Trophoblast cell (in vitro differentiated cells and primary cell): ENCODE results near the gene GALNT18.

Experiments
- DNase-seq, 2 donors: peaks; one replicate each; pipeline ENCODE4 v3.0.0-alpha.2; 2016
- H2AFZ ChIP-seq: 2 replicates; pipeline ENCODE4 v1.6.1; 2013; ENCODE audit warnings: low read length, moderate library complexity, mild to moderate bottlenecking; ENCODE audit not compliant: insufficient read depth, poor library complexity
- H2AK5ac ChIP-seq: 2 replicates; pipeline ENCODE4 v1.6.1; 2013; ENCODE audit warnings: mild to moderate bottlenecking, low read length
- H2BK120ac ChIP-seq: 2 replicates; pipeline ENCODE4 v1.6.1; 2013; ENCODE audit warnings: low read length, mild to moderate bottlenecking, moderate library complexity; ENCODE audit not compliant: insufficient read depth, poor library complexity
- H2BK12ac ChIP-seq: 2 replicates; pipeline ENCODE4 v1.6.1; 2013; ENCODE audit warnings: mild to moderate bottlenecking, low read length, moderate library complexity
- H2BK5ac ChIP-seq: 2 replicates; pipeline ENCODE4 v1.6.1; 2013; ENCODE audit warnings: low read length, low read depth, moderate library complexity, mild to moderate bottlenecking; ENCODE audit not compliant: poor library complexity
- H3K14ac ChIP-seq: 2 replicates; pipeline ENCODE4 v1.6.1; 2013; ENCODE audit warnings: mild to moderate bottlenecking, low read length
- H3K18ac ChIP-seq: 2 replicates; pipeline ENCODE4 v1.6.1; 2013; ENCODE audit warnings: mild to moderate bottlenecking, low read length
- H3K23ac ChIP-seq: 2 replicates; pipeline ENCODE4 v1.6.1; 2013; ENCODE audit warnings: low read length
- H3K27ac ChIP-seq: 2 replicates; pipeline ENCODE4 v1.5.1; 2013; ENCODE audit warnings: low read depth, mild to moderate bottlenecking, inconsistent platforms, low read length, moderate library complexity
- H3K27me3 ChIP-seq: 2 replicates; pipeline ENCODE4 v1.6.1; 2013; ENCODE audit warnings: inconsistent platforms, mild to moderate bottlenecking, low read length, moderate library complexity; ENCODE audit not compliant: insufficient read depth
- H3K36me3 ChIP-seq, 2 experiments: 1 replicate in 1 of 2; 2 replicates in 1 of 2; pipeline ENCODE4 v1.6.1; 2013; ENCODE audit warnings: low read length in 2 of 2, mild to moderate bottlenecking in 2 of 2, moderate library complexity in 1 of 2; ENCODE audit not compliant: insufficient read depth in 2 of 2, control insufficient read depth in 1 of 2
- H3K4ac ChIP-seq: 2 replicates; pipeline ENCODE4 v1.6.1; 2013; ENCODE audit warnings: low read depth, mild to moderate bottlenecking, low read length, moderate library complexity
- H3K4me1 ChIP-seq, 2 experiments: 1 replicate in 1 of 2; 2 replicates in 1 of 2; pipeline ENCODE4 v1.6.1; 2013; ENCODE audit warnings: low read length in 2 of 2, mild to moderate bottlenecking in 2 of 2, moderate library complexity in 1 of 2; ENCODE audit not compliant: insufficient read depth in 2 of 2, control insufficient read depth in 1 of 2
- H3K4me2 ChIP-seq: 2 replicates; pipeline ENCODE4 v1.6.1; 2013; ENCODE audit warnings: inconsistent platforms, mild to moderate bottlenecking, low read length, moderate library complexity
- H3K4me3 ChIP-seq: 2 replicates; pipeline ENCODE4 v1.5.1; 2013; ENCODE audit warnings: mild to moderate bottlenecking, low read depth, low read length, inconsistent platforms
- H3K79me1 ChIP-seq: one replicate; pipeline ENCODE4 v1.6.1; 2013; ENCODE audit warnings: low read length
- H3K79me2 ChIP-seq: 2 replicates; pipeline ENCODE4 v1.6.1; 2013; ENCODE audit warnings: low read length, mild to moderate bottlenecking; ENCODE audit not compliant: control insufficient read depth, insufficient read depth, poor library complexity
- H3K9ac ChIP-seq: 2 replicates; pipeline ENCODE4 v1.6.1; 2013; ENCODE audit warnings: mild to moderate bottlenecking, low read length
- H3K9me3 ChIP-seq: 2 replicates; pipeline ENCODE4 v1.6.1; 2013; ENCODE audit warnings: low read depth, mild to moderate bottlenecking, control low read depth, inconsistent platforms, low read length; ENCODE audit not compliant: insufficient read depth
- H4K12ac ChIP-seq: 2 replicates; pipeline ENCODE4 v1.6.1; 2013; ENCODE audit warnings: low read depth, mild to moderate bottlenecking, low read length, moderate library complexity
- H4K8ac ChIP-seq: 2 replicates; pipeline ENCODE4 v1.6.1; 2013; ENCODE audit warnings: low read depth, mild to moderate bottlenecking, low read length, moderate library complexity
- H4K91ac ChIP-seq: one replicate; pipeline ENCODE4 v1.6.1; 2013; ENCODE audit warnings: low read depth, mild to moderate bottlenecking, low read length, moderate library complexity
- WGBS: extraction: QIAGEN DNeasy Blood & Tissue Kit; methylation state at CpG from one replicate; pipeline ENCODE4 v1.1.7; 2013; ENCODE audit warnings: missing lambda C conversion rate; ENCODE audit not compliant: insufficient read length, insufficient coverage; ENCODE audit errors: extremely low coverage; 5-methylcytosine and 5-hydroxymethylcytosine counted together

The GALNT18 gene

DNA sequence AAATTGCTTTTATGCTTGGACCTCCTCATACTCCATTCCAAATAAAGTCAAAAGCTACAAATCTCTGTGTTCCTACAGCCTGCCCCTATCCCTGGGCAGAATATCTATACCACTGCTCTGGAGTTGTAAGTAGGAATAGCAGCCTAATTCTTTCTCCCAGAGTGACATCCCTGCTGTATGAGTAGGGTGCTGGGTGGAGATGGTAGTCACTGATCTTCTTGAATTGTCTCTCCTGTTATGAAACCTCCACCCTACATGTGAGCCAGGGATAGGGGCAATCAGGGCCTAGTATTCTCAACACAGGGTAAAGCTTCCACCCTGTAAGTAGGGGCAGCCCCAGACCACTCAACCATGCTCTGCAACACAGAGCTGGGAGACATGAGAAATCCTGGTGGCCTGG is 19.8 kb downstream of the GALNT18 start:
- Histone ChIP-seq H3K36me3 (no peaks in the 10 kb centered on the region), H3K79me1 (no peaks in the 10 kb centered on the region), H3K4me3 (no peak overlapping the region), H3K9ac (no peak overlapping the region), H3K18ac (no peak overlapping the region), H4K91ac (no peak overlapping the region), H2AK5ac (no peak overlapping the region), H3K14ac (no peak overlapping the region), H2BK120ac (no peak overlapping the region), H3K27me3 (no peaks in the 10 kb centered on the region), H2BK5ac (no peak overlapping the region), H3K23ac (no peak overlapping the region), H4K8ac (no peak overlapping the region), H2AFZ (no peak overlapping the region), H3K4me1 (peaks cover 2 to 4% of the 10 kb centered on the region in 2 experiments), H3K9me3 (peaks cover 3% of the 10 kb centered on the region), H2BK12ac (no peak overlapping the region), H3K79me2 (no peaks in the 10 kb centered on the region), H4K12ac (no peak overlapping the region), H3K4me2 (no peak overlapping the region), H3K27ac (no peak overlapping the region), H3K4ac (no peak overlapping the region)
- DNase-seq: peak; percentile 79 to 84

DNA sequence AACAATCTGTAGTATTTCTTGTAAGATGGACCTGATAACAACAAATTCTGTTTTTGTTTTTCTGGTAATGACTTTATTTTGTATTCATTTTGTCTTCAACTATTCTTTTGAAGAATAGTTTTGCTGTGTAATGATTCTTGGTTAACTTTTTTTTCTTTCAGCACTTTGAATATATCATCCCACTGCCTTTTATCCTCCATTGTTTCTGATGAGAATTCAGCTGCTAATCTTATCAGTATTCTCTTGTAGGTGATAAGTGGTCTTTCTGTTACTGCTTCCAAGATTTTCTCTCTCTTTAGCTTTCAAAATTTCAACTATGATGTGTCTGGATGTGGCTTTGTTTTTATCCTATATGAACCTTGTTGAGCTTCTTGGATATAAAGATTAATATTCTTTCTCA is 21.5 kb downstream of the GALNT18 start:
- Histone ChIP-seq H3K4me2 (no peak overlapping the region), H3K9me3 (peaks cover 3% of the 10 kb centered on the region), H3K36me3 (no peaks in the 10 kb centered on the region), H2BK12ac (no peak overlapping the region), H3K14ac (no peak overlapping the region), H3K4me3 (no peak overlapping the region), H3K4ac (no peak overlapping the region), H2BK5ac (no peak overlapping the region), H2AFZ (no peak overlapping the region), H2AK5ac (no peak overlapping the region), H3K18ac (no peak overlapping the region), H4K12ac (no peak overlapping the region), H3K27me3 (no peaks in the 10 kb centered on the region), H4K91ac (no peak overlapping the region), H3K9ac (no peak overlapping the region), H2BK120ac (no peak overlapping the region), H3K23ac (no peak overlapping the region), H3K79me2 (no peaks in the 10 kb centered on the region), H3K27ac (no peak overlapping the region), H3K4me1 (no peaks in the 10 kb centered on the region), H3K79me1 (no peaks in the 10 kb centered on the region), H4K8ac (no peak overlapping the region)
- DNase-seq: peak in 1 of 2 donors; percentile 58

DNA sequence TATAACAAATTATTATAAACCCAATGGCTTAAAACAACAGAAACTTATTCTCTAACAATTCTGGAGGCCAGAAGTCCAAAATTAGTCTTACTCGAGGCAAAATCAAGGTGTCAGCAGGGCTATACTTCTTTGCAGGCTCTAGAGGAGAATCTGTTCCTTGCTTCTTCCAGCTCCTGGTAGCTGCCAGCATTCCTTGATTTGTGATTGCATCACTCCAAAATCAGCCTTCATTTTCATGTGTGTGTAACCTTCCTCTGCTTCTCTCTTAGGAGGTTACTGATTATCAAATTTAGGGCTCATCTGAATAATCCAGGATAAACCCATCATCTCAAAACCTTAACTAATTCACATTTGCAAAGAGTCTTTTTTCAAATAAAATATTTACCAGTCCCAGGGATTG is 23.6 kb downstream of the GALNT18 start:
- Histone ChIP-seq H2AK5ac (no peak overlapping the region), H2BK12ac (no peak overlapping the region), H3K9me3 (no peaks in the 10 kb centered on the region), H3K27me3 (no peaks in the 10 kb centered on the region), H3K4ac (no peak overlapping the region), H4K8ac (no peak overlapping the region), H3K18ac (no peak overlapping the region), H3K4me2 (no peak overlapping the region), H3K79me1 (no peaks in the 10 kb centered on the region), H3K36me3 (no peaks in the 10 kb centered on the region), H3K4me3 (no peak overlapping the region), H3K9ac (no peak overlapping the region), H3K14ac (no peak overlapping the region), H3K4me1 (no peaks in the 10 kb centered on the region), H2BK120ac (no peak overlapping the region), H3K27ac (no peak overlapping the region), H3K23ac (no peak overlapping the region), H4K91ac (no peak overlapping the region), H3K79me2 (no peaks in the 10 kb centered on the region), H4K12ac (no peak overlapping the region), H2BK5ac (no peak overlapping the region), H2AFZ (no peak overlapping the region)
- peak in 1 of 2 donors; percentile 39 for DNase-seq
- WGBS: no CpG with 5 or more reads among the region's 1 CpG

DNA sequence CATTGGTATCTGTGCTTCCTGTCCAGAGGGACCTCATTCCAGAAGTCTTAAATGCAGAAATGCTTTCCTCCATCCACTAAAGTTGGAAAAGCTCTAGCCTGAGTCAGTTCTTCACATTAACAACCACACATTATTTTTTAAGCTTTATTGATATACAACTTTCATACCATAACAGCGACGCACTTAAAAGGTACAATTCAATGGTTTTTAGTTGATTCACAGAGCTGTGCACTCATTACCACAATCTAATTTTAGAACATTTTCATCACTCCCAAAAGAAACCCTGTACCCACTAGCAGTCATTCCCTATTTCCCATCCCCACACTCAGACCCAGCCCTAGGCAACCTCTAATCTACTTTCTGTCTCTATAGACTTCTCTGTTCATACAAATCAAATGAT is 27.6 kb downstream of the GALNT18 start:
- Histone ChIP-seq H2BK120ac (no peak overlapping the region), H3K27ac (no peak overlapping the region), H4K8ac (no peak overlapping the region), H4K12ac (no peak overlapping the region), H3K4me1 (no peaks in the 10 kb centered on the region), H3K9ac (no peak overlapping the region), H3K79me1 (no peaks in the 10 kb centered on the region), H3K27me3 (no peaks in the 10 kb centered on the region), H3K23ac (no peak overlapping the region), H2BK12ac (no peak overlapping the region), H3K79me2 (no peaks in the 10 kb centered on the region), H4K91ac (no peak overlapping the region), H3K4ac (no peak overlapping the region), H3K4me3 (no peak overlapping the region), H2AK5ac (no peak overlapping the region), H3K14ac (no peak overlapping the region), H2AFZ (no peak overlapping the region), H2BK5ac (no peak overlapping the region), H3K9me3 (no peaks in the 10 kb centered on the region), H3K36me3 (no peaks in the 10 kb centered on the region), H3K4me2 (no peak overlapping the region), H3K18ac (no peak overlapping the region)
- DNase-seq: no peak
- WGBS: no CpG with 5 or more reads among the region's 2 CpGs
